Lung microvascular endothelial cell (primary cell): ENCODE results near the gene PCAT7. TPM values are rescaled to one million over a fixed set of nuclear protein-coding genes. Genes with fewer than 3 reads are reported as not detected.
A peak's percentile ranks its signal among the peaks of the same experiment; 100 is the strongest.
"Not testable (repeated sequence)": the region's sequence is repeated elsewhere in the genome, so short reads cannot be mapped to it uniquely, and the experiment has no call there.

Source experiments
- DNase-seq, 2 donors: peaks; one replicate each; pipeline versions ENCODE4 v3.0.0 to v3.0.0-alpha.2; 2010; ENCODE audit warnings: low read depth in 2 of 2
- total RNA-seq: library from RNA; depleted of rRNA; stranded (reverse); fragments of >200 nt; gene quantifications from 2 replicates; pipeline ENCODE4 v1.2.1, GENCODE V29; 2014

PCAT7 gene
- not detected in 2 replicates for total RNA-seq

GRCh38 chr9:94554439-94555331 is at the start of gene PCAT7:
PCAT7 (plus strand) TSS chr9:94555083.
- DNase-seq = peak; percentile 17 to 54

GRCh38 chr9:94506370-94506769 is 48.5 kb upstream of the PCAT7 start:
- not testable (repeated sequence) for DNase-seq

DNA sequence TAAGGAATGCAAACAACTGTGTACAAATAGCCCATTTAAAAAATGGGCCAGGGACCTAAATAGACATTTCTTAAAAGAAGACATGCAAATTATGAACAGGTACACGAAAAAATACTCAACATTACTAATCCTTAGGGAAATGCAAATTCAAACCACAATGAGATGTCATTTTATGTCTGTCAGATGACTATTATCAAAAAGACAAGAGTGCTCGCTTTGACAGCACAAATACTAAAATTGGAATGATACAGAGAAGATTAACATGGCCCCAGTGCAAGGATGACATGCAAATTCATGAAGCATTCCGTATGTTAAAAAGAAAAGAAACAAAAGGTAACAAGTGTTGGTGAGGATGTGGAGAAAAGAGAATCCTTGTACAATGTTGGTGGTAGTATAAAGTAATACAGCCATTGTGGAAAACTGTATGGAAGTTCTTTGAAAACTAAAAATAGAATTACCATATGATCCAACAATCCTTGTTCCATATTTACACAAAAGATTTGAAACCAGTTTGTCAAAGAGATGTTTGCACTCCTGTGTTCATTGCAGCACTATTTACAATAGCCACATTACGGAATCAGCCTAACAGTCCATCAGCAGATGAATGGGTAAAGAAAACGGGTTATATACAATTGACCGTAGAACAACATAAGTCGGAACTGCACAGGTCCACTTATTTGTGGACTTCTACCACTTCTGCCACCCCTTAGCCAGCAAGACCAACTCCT is 47.2 kb upstream of the PCAT7 start:
- DNase-seq = no peak

- DNase-seq = no peak
Measured at GRCh38 chr9:94511134-94511954, 43.5 kb upstream of the PCAT7 start.

GRCh38 chr9:94511955-94512265 is 43.0 kb upstream of the PCAT7 start:
- DNase-seq = no peak

GRCh38 chr9:94514722-94515121 is 40.2 kb upstream of the PCAT7 start:
- no peak for DNase-seq

GRCh38 chr9:94517254-94517653 is 37.6 kb upstream of the PCAT7 start:
- DNase-seq = no peak

- no peak for DNase-seq
Measured at GRCh38 chr9:94525396-94526035, 29.4 kb upstream of the PCAT7 start.

- DNase-seq = no peak
Measured at GRCh38 chr9:94526271-94526670, 28.6 kb upstream of the PCAT7 start.

GRCh38 chr9:94526951-94527350 is 27.9 kb upstream of the PCAT7 start:
- no peak for DNase-seq

DNA sequence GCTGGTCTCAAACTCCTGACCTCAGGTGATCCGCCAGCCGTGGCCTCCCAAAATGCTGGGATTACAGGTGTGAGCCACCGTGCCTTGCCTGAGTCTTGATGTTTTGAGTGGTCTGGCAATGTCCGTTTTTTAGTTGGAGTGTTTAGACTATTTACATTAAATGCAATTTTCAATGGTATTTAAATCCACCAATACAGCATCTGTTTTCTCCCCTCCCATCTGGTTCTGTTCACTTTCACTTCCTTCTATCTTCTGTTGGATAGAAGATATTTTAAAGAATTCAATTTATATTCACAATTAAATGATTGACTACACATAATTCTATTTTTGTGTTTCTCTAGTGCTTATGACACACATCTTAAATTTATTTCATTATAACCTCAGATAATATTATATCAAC is 26.0 kb upstream of the PCAT7 start:
- DNase-seq = no peak

DNA sequence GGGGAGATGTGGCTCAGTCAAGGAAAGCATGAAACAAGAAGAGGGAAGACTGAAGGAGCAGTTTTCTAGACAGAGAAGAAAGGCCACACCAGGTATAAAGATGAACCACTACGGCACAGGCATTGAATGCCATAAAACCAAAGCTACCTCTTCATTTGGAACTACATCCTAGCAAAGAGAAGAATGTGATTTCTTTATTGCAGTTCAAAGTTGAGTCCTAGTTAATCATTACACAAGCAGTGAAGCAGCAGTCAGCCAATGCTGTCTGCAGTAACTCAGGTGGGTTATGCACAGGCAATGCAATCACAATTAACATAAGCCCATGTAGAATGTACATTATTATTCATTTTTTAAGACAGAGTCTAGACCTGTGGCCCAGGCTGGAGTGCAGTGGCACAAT is 21.7 kb upstream of the PCAT7 start:
- no peak for DNase-seq

DNA sequence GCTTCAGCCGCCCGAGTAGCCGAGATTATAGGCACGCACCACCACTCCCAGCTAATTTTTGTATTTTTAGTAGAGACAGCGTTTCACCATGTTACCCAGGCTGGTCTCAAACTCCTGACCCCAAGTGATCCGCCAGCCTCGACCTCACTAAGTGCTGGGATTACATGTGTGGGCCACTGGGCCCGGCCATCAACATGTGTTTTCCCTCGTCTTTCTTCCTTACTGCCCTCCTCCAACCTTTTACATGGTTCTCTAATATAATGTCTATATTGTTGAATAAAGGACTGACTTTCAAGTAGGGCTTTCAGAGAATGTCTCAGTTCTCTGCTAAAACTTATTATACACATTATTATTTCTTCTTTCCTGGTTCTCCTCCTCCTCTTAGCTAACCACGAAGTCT is 21.3 kb upstream of the PCAT7 start:
- no peak for DNase-seq

DNA sequence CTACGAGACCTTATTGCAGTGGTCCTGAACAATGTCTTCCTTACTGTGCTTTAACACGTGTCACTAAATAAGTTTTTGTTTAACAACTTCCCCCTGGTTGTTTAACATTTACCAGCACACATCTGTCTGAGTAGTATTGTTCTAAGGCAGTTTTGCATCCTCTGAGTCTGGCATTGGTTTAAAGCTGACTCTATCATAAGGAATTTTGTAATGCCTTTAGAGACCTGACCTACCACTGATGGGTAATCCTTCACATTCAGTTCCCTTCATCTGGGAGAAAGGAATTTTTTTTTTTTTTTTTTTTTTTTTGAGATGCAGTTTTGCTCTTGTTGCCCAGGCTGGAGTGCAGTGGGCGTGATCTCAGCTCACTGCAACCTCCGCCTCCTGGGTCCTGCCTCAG is 20.0 kb upstream of the PCAT7 start:
- no peak for DNase-seq

GRCh38 chr9:94538908-94539307 is 16.0 kb upstream of the PCAT7 start:
- no peak for DNase-seq

DNA sequence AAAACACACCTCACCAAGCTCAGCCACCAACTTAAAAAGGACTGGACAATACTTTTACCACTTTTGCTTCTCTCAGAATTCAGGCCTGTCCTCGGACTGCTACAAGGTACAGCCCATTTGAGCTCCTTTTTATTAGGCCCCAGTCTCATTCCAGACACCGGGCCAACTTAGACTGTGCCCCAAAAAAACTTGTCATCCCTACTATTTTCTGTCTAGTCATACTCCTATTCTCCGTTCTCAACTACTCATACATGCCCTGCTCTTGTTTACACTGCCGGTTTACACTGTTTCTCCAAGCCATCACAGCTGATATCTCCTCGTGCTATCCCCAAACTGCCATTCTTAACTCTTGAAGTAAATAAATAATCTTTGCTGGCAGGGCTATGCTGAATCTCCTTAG is 10.5 kb upstream of the PCAT7 start:
- DNase-seq = not testable (repeated sequence)

DNA sequence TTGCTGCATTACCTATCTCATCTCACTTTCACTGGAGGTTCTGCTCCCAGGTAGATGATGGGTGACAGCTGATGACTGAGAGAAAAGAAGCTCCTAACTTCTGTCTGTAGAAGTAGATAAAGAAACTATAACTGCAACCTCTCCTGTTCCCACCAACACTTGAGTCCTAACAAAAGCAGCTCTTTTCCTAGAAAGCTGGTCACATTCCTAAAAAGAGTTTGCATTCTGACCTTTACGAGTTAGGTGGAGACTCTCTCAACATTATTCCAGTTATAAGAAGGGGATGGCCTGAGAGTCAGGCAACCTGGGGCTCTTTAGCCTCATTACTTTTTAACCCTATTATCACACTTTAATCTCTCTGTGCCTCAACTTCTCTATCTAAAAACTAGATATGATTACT is 8.9 kb upstream of the PCAT7 start:
- DNase-seq = no peak

GRCh38 chr9:94553029-94553938 is 1.6 kb upstream of the PCAT7 start:
- no peak for DNase-seq

- DNase-seq = no peak
Measured at GRCh38 chr9:94554078-94554438, 825 bp upstream of the PCAT7 start.

GRCh38 chr9:94557376-94557775 is 2.5 kb downstream of the PCAT7 start:
- no peak for DNase-seq

DNA sequence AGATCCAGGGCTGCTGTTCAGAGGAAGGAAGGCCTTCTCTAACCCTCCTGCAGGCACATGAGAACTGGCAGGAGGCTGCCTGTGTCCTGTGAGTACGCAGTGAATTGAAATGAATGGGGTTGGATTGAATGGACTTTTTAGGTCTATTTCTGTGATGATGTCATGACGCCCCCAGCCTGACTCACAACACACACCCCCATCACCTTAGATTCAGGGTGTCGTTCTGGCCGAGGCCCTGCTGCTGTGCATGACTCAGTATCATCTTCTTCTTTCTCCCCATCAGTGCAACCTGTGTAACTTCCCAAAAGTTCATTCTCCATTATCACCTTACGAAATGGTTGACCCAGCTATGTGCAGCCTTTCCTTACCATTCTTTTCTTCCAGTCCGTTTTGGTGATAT is 5.4 kb downstream of the PCAT7 start:
- no peak for DNase-seq
